Measurements from ENCODE around the gene OR2AG1. TPM values are rescaled to one million over a fixed set of nuclear protein-coding genes. Genes with fewer than 3 reads are reported as not detected.

Gene OR2AG1
- total and polyA plus RNA-seq, 2 experiments from 2014 or later, result 0.16 TPM; not detected in 1

GRCh38 chr11:6828103-6828502 is 45.3 kb downstream of the OR2AG1 start:
- Mint-ChIP-seq H3K4me1 (0 out of 3 replicates have a peak, but pooled peaks cover 2% of the 10 kb centered on the region), H3K36me3 (ENCODE audit: low read depth) (no peaks in the 10 kb centered on the region), H3K9me3 (no peaks in the 10 kb centered on the region), H3K27ac (no peak overlapping the region), H3K4me3 (no peak overlapping the region), H3K27me3 (ENCODE audit: insufficient read depth, low read depth, poor library complexity) (no peaks in the 10 kb centered on the region)
- Histone ChIP-seq H3F3A (replicated peaks; ENCODE audit: low read depth) (no peaks in the 10 kb centered on the region), H4K20me1 (replicated peaks; ENCODE audit: insufficient read depth) (no peaks in the 10 kb centered on the region), H3K79me2 (replicated peaks; ENCODE audit: insufficient read depth) (no peaks in the 10 kb centered on the region), H3K4me2 (no peak overlapping the region), H3K36me3 (ENCODE audit: insufficient read depth) (no peaks in the 10 kb centered on the region), H3K4me1 (ENCODE audit: insufficient read depth) (no peaks in the 10 kb centered on the region; the same call in 1 of the 2 replicates), H3K4me3 (no peak overlapping the region), H3K9me2 (ENCODE audit: insufficient read depth) (0 out of 2 replicates have a peak, but pooled peaks cover 5% of the 10 kb centered on the region), H3K27me3 (ENCODE audit: insufficient read depth) (no peaks in the 10 kb centered on the region), H3K27ac (ENCODE audit: low read depth) (no peak overlapping the region), H2AFZ (no peak overlapping the region)
- ATAC-seq, result no peak
- TF ChIP-seq POLR2AphosphoS5 (IDR thresholded peaks at IDR 0.05; ENCODE audit: low read depth), result no peak
- no peak for TF ChIP-seq EZH2phosphoT487 (IDR thresholded peaks at IDR 0.05; ENCODE audit: unreplicated experiment)
- no peak for TF ChIP-seq NANOG (IDR thresholded peaks at IDR 0.05; ENCODE audit: borderline replicate concordance)
- TF ChIP-seq, protein P1, sequence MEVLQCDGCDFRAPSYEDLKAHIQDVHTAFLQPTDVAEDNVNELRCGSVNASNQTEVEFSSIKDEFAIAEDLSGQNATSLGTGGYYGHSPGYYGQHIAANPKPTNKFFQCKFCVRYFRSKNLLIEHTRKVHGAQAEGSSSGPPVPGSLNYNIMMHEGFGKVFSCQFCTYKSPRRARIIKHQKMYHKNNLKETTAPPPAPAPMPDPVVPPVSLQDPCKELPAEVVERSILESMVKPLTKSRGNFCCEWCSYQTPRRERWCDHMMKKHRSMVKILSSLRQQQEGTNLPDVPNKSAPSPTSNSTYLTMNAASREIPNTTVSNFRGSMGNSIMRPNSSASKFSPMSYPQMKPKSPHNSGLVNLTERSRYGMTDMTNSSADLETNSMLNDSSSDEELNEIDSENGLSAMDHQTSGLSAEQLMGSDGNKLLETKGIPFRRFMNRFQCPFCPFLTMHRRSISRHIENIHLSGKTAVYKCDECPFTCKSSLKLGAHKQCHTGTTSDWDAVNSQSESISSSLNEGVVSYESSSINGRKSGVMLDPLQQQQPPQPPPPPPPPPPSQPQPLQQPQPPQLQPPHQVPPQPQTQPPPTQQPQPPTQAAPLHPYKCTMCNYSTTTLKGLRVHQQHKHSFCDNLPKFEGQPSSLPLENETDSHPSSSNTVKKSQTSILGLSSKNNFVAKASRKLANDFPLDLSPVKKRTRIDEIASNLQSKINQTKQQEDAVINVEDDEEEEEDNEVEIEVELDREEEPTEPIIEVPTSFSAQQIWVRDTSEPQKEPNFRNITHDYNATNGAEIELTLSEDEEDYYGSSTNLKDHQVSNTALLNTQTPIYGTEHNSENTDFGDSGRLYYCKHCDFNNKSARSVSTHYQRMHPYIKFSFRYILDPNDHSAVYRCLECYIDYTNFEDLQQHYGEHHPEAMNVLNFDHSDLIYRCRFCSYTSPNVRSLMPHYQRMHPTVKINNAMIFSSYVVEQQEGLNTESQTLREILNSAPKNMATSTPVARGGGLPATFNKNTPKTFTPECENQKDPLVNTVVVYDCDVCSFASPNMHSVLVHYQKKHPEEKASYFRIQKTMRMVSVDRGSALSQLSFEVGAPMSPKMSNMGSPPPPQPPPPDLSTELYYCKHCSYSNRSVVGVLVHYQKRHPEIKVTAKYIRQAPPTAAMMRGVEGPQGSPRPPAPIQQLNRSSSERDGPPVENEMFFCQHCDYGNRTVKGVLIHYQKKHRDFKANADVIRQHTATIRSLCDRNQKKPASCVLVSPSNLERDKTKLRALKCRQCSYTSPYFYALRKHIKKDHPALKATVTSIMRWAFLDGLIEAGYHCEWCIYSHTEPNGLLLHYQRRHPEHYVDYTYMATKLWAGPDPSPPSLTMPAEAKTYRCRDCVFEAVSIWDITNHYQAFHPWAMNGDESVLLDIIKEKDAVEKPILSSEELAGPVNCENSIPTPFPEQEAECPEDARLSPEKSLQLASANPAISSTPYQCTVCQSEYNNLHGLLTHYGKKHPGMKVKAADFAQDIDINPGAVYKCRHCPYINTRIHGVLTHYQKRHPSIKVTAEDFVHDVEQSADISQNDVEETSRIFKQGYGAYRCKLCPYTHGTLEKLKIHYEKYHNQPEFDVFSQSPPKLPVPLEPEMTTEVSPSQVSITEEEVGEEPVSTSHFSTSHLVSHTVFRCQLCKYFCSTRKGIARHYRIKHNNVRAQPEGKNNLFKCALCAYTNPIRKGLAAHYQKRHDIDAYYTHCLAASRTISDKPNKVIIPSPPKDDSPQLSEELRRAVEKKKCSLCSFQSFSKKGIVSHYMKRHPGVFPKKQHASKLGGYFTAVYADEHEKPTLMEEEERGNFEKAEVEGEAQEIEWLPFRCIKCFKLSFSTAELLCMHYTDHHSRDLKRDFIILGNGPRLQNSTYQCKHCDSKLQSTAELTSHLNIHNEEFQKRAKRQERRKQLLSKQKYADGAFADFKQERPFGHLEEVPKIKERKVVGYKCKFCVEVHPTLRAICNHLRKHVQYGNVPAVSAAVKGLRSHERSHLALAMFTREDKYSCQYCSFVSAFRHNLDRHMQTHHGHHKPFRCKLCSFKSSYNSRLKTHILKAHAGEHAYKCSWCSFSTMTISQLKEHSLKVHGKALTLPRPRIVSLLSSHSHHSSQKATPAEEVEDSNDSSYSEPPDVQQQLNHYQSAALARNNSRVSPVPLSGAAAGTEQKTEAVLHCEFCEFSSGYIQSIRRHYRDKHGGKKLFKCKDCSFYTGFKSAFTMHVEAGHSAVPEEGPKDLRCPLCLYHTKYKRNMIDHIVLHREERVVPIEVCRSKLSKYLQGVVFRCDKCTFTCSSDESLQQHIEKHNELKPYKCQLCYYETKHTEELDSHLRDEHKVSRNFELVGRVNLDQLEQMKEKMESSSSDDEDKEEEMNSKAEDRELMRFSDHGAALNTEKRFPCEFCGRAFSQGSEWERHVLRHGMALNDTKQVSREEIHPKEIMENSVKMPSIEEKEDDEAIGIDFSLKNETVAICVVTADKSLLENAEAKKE (CRISPR knock-in tag; IDR thresholded peaks at IDR 0.05), result no peak
- TF ChIP-seq REST (IDR thresholded peaks at IDR 0.05; ENCODE audit: unreplicated experiment), result no peak
- TF ChIP-seq EZH2 (IDR thresholded peaks at IDR 0.05; ENCODE audit: low read depth, unreplicated experiment), result no peak
- no peak for TF ChIP-seq JUNB (IDR thresholded peaks at IDR 0.05; ENCODE audit: unreplicated experiment)
- TF ChIP-seq ZNF114 (CRISPR knock-in tag; IDR thresholded peaks at IDR 0.05), result no peak
- TF ChIP-seq STAT1 (IDR thresholded peaks at IDR 0.05; ENCODE audit: unreplicated experiment), result no peak
- DNase-seq (ENCODE audit: low spot score), result no peak

Measured in GM23338 (cell line).